ENCODE measurements around the gene TPSAB1. TPM values are rescaled to one million over a fixed set of nuclear protein-coding genes. Genes with fewer than 3 reads are reported as not detected.

Gene TPSAB1
- total RNA-seq, 1 donor = not detected

DNA sequence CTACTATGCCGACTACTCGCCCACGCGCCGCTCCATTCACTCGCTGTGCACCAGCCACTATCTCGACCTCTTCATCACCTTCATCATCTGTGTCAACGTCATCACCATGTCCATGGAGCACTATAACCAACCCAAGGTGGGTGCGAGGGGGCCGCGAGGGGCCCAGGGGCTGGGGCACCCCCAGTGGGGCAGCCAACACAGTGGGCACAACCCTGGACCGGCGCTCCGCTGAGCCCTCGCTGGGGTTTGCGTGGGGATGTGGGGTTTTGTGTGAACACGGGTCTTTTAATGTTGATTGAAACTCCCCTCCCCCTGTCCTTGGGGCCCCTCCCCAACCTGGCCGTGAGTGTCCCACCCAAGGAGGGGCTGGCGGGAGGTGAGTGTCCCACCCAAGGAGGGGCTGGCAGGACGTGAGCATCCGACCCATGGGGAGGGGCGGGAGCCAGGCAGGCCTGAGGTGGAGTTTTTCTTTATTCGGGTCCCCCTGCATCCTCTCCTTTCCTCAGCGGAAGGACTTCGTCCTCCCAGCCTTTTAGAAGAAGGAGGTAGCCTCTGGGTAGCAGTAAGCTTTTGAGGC is 26.6 kb upstream of the TPSAB1 start:
- no peak overlapping the region for H3K4me3 ChIP-seq (ENCODE audit: insufficient read depth, low read length)
- DNase-seq (ENCODE audit: insufficient read length, low spot score, missing footprints) = no peak
- no peaks in the 10 kb centered on the region for H4K20me1 ChIP-seq (ENCODE audit: insufficient read depth, low read length)
- no peaks in the 10 kb centered on the region for H3K9me3 ChIP-seq (ENCODE audit: low read depth, low read length)
- no peak overlapping the region for H3K4me2 ChIP-seq (ENCODE audit: insufficient read depth, low read length)
- H3K4me1 ChIP-seq (ENCODE audit: insufficient read depth, low read length) = no peaks in the 10 kb centered on the region
- no peaks in the 10 kb centered on the region for H3K36me3 ChIP-seq (ENCODE audit: insufficient read depth, low read length)
- no peak overlapping the region for H3K27ac ChIP-seq (ENCODE audit: low read depth, low read length)
- H3K27me3 ChIP-seq (ENCODE audit: insufficient read depth, low read length) = no peaks in the 10 kb centered on the region
- no peak overlapping the region for H2AFZ ChIP-seq (ENCODE audit: low read length)
- H3K79me2 ChIP-seq (ENCODE audit: insufficient read depth, low read length) = no peaks in the 10 kb centered on the region
- TF ChIP-seq, protein P1, sequence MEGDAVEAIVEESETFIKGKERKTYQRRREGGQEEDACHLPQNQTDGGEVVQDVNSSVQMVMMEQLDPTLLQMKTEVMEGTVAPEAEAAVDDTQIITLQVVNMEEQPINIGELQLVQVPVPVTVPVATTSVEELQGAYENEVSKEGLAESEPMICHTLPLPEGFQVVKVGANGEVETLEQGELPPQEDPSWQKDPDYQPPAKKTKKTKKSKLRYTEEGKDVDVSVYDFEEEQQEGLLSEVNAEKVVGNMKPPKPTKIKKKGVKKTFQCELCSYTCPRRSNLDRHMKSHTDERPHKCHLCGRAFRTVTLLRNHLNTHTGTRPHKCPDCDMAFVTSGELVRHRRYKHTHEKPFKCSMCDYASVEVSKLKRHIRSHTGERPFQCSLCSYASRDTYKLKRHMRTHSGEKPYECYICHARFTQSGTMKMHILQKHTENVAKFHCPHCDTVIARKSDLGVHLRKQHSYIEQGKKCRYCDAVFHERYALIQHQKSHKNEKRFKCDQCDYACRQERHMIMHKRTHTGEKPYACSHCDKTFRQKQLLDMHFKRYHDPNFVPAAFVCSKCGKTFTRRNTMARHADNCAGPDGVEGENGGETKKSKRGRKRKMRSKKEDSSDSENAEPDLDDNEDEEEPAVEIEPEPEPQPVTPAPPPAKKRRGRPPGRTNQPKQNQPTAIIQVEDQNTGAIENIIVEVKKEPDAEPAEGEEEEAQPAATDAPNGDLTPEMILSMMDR (IDR thresholded peaks at IDR 0.05; ENCODE audit: extremely low read depth, low read depth, low read length) = no peak

DNA sequence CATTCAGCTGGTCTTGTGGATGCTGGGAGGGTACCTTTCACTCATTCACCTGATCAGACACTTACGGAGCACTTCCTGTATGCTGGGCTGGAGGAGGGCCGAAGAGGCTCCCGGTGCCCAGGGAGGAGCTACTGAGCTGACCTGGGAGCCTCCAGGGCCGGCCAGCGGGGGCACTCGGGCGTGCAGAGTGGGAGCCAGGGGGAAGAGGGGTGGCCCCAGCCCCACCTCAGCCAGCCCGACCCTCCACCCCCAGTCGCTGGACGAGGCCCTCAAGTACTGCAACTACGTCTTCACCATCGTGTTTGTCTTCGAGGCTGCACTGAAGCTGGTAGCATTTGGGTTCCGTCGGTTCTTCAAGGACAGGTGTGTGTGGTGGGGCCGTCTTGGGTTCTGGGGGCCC is 25.8 kb upstream of the TPSAB1 start:
- TF ChIP-seq, protein P1 (IDR thresholded peaks at IDR 0.05; ENCODE audit: extremely low read depth, low read depth, low read length) = no peak
- Histone ChIP-seq H3K4me1 (ENCODE audit: insufficient read depth, low read length) (no peaks in the 10 kb centered on the region), H3K27ac (ENCODE audit: low read depth, low read length) (no peak overlapping the region), H3K4me3 (ENCODE audit: insufficient read depth, low read length) (no peak overlapping the region), H3K79me2 (ENCODE audit: insufficient read depth, low read length) (no peaks in the 10 kb centered on the region), H4K20me1 (ENCODE audit: insufficient read depth, low read length) (no peaks in the 10 kb centered on the region), H3K27me3 (ENCODE audit: insufficient read depth, low read length) (no peaks in the 10 kb centered on the region), H2AFZ (ENCODE audit: low read length) (no peak overlapping the region), H3K36me3 (ENCODE audit: insufficient read depth, low read length) (no peaks in the 10 kb centered on the region), H3K4me2 (ENCODE audit: insufficient read depth, low read length) (no peak overlapping the region), H3K9me3 (ENCODE audit: low read depth, low read length) (no peaks in the 10 kb centered on the region)
- no peak for DNase-seq (ENCODE audit: insufficient read length, low spot score, missing footprints)

DNA sequence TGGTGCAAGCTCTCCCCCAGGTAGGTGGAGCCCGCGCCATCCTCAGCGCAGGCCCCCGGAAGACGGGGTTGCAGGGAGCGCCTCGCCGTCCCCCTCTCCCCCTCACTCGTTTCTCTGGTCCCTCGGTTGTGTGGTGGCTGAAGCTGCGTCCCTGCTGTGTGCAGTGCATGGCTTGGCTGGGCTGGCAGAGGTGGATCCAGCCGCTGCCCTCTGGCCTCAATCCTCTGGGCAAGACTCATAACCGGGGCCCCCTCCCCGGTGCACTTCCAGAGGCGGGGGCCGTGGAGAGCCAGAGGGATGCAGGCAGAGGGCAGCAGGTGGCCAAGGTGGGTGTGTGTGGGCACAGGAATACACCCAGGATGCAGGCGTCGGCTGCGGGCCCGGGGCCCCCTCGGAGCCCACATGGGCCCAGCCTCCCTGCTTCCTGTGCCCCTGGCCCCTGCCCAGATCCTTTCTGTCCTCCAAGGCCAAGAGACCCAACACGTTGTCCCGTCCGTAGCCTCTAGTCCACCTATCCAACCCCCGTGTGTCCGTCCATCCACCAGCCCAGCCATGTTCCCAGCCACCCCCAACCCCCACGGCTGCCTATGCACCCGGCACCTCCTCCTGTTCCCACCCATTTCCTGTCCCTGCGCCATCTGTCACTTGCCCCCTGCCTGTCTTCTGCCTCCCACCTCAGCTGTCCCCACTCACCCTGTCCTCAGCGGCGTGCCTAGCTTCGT is 24.8 kb upstream of the TPSAB1 start:
- H3K79me2 ChIP-seq (ENCODE audit: insufficient read depth, low read length) = no peaks in the 10 kb centered on the region
- H3K4me1 ChIP-seq (ENCODE audit: insufficient read depth, low read length) = no peaks in the 10 kb centered on the region
- H3K4me2 ChIP-seq (ENCODE audit: insufficient read depth, low read length) = no peak overlapping the region
- no peaks in the 10 kb centered on the region for H3K27me3 ChIP-seq (ENCODE audit: insufficient read depth, low read length)
- H3K4me3 ChIP-seq (ENCODE audit: insufficient read depth, low read length) = no peak overlapping the region
- TF ChIP-seq, protein P1 (IDR thresholded peaks at IDR 0.05; ENCODE audit: extremely low read depth, low read depth, low read length) = no peak
- no peaks in the 10 kb centered on the region for H3K9me3 ChIP-seq (ENCODE audit: low read depth, low read length)
- H3K27ac ChIP-seq (ENCODE audit: low read depth, low read length) = no peak overlapping the region
- H3K36me3 ChIP-seq (ENCODE audit: insufficient read depth, low read length) = no peaks in the 10 kb centered on the region
- H4K20me1 ChIP-seq (ENCODE audit: insufficient read depth, low read length) = no peaks in the 10 kb centered on the region
- H2AFZ ChIP-seq (ENCODE audit: low read length) = no peak overlapping the region
- no peak for DNase-seq (ENCODE audit: insufficient read length, low spot score, missing footprints)

DNA sequence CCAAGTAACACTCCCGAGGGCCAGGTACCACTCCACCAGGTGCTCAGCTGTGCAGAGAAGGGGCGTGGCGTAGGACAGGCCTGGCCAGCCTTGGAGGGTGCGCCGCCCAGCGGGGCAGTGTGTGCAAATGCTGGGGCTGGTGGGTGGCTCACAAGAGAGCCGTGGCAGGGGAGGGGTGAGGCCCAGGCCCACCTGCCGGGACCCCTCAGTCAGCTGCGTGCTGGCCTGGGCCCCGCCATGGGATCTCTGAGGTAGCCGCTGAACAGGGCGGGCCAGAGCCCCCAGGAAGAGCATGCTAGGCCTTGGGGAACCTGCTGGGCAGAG is 24.2 kb upstream of the TPSAB1 start:
- no peak overlapping the region for H2AFZ ChIP-seq (ENCODE audit: low read length)
- H3K27ac ChIP-seq (ENCODE audit: low read depth, low read length) = no peak overlapping the region
- DNase-seq (ENCODE audit: insufficient read length, low spot score, missing footprints) = no peak
- H3K9me3 ChIP-seq (ENCODE audit: low read depth, low read length) = no peaks in the 10 kb centered on the region
- no peaks in the 10 kb centered on the region for H3K27me3 ChIP-seq (ENCODE audit: insufficient read depth, low read length)
- no peaks in the 10 kb centered on the region for H3K4me1 ChIP-seq (ENCODE audit: insufficient read depth, low read length)
- no peak overlapping the region for H3K4me2 ChIP-seq (ENCODE audit: insufficient read depth, low read length)
- H4K20me1 ChIP-seq (ENCODE audit: insufficient read depth, low read length) = no peaks in the 10 kb centered on the region
- no peaks in the 10 kb centered on the region for H3K79me2 ChIP-seq (ENCODE audit: insufficient read depth, low read length)
- no peaks in the 10 kb centered on the region for H3K36me3 ChIP-seq (ENCODE audit: insufficient read depth, low read length)
- TF ChIP-seq, protein P1 (IDR thresholded peaks at IDR 0.05; ENCODE audit: extremely low read depth, low read depth, low read length) = no peak
- no peak overlapping the region for H3K4me3 ChIP-seq (ENCODE audit: insufficient read depth, low read length)
